OCI-LY3 (cell line): ENCODE data around the gene P3H2.

Experiments used
- H2AFZ ChIP-seq: fragments of 200-600, 300-600 bp; shearing (Covaris generic); 2 replicates; pipeline ENCODE4 v1.6.0; 2014; ENCODE audit warnings: antibody characterized with exemption, low read depth, low read length
- H3K27ac ChIP-seq: fragments of 200-600, 300-600 bp; sonication (generic); 2 replicates; pipeline ENCODE4 v1.5.1; 2014; ENCODE audit warnings: mild to moderate bottlenecking, low read length, moderate library complexity, mixed read lengths
- H3K27me3 ChIP-seq: fragments of 200-600, 300-600 bp; sonication (generic); 2 replicates; pipeline ENCODE4 v1.6.1; 2014; ENCODE audit warnings: low read depth, low read length, mixed read lengths
- H3K36me3 ChIP-seq: fragments of 200-600, 300-600 bp; sonication (generic); replicated peaks from 2 replicates; pipeline ENCODE3; 2014; ENCODE audit warnings: low read depth, low read length, mixed read lengths
- H3K4me1 ChIP-seq: fragments of 300-600, 200-600 bp; sonication (generic); 2 replicates; pipeline ENCODE4 v1.6.1; 2014; ENCODE audit warnings: low read length, mixed read lengths
- H3K4me2 ChIP-seq: fragments of 200-600, 300-600 bp; sonication (generic); 2 replicates; pipeline ENCODE4 v1.6.1; 2014; ENCODE audit warnings: low read length, mixed read lengths
- H3K4me3 ChIP-seq: fragments of 300-600, 200-600 bp; sonication (generic); 2 replicates; pipeline ENCODE4 v1.5.1; 2014; ENCODE audit warnings: antibody characterized with exemption, mild to moderate bottlenecking, low read length, moderate library complexity
- H3K79me2 ChIP-seq: fragments of 300-600, 200-600 bp; shearing (Covaris generic); 2 replicates; pipeline ENCODE4 v1.6.1; 2014; ENCODE audit warnings: mild to moderate bottlenecking, low read length, mixed read lengths
- H3K9ac ChIP-seq: fragments of 300-600, 200-600 bp; shearing (Covaris generic); 2 replicates; pipeline ENCODE4 v1.6.0; 2014; ENCODE audit warnings: mild to moderate bottlenecking, low read length, moderate library complexity
- H3K9me3 ChIP-seq: fragments of 200-600, 300-600 bp; shearing (Covaris generic); 2 replicates; pipeline ENCODE4 v1.6.1; 2014; ENCODE audit warnings: low read length, mixed read lengths; ENCODE audit not compliant: insufficient read depth
- H4K20me1 ChIP-seq: fragments of 200-600, 300-600 bp; sonication (generic); 2 replicates; pipeline ENCODE4 v1.6.1; 2016; ENCODE audit warnings: low read length, mixed read lengths; ENCODE audit not compliant: insufficient read depth
- EZH2phosphoT487 ChIP-seq: fragments of 200-600 bp; shearing (Covaris generic); IDR thresholded peaks from 2 replicates; pipeline ENCODE4 v1.6.1; 2018; ENCODE audit warnings: antibody characterized with exemption, mixed run types, low read depth
- TF ChIP-seq, protein P1 (sequence below): fragments of 200-600, 300-600 bp; sonication (generic); IDR thresholded peaks from 2 replicates; pipeline ENCODE4 v1.5.1; 2014; ENCODE audit warnings: antibody characterized with exemption, low read length, low read depth

P3H2 gene

DNA sequence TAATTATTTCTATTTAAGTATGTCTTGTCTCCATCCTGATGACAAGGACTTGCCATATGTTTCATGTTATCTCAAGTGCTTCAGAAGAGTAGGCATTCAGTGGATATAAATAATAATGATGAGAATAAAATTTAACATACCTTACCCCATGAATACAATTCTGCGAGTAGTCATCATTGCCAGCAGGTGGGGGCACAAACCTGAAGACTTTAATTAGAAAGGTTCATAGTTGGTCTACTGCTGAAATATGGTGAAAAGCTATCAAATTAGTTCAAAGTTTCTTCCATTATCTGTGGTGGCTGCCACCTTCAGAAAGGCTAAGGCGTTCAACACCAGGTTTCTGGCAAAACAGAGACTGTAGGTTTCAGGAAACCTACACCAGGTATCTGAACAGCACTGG, 100.9 kb downstream of the P3H2 start:
- Histone ChIP-seq H3K27ac (no peak overlapping the region), H3K36me3 (no peaks in the 10 kb centered on the region), H3K4me3 (no peak overlapping the region), H3K4me2 (no peak overlapping the region), H3K4me1 (peaks cover 19% of the 10 kb centered on the region), H3K9me3 (no peaks in the 10 kb centered on the region), H2AFZ (no peak overlapping the region), H3K27me3 (no peaks in the 10 kb centered on the region), H3K79me2 (no peaks in the 10 kb centered on the region), H3K9ac (no peak overlapping the region), H4K20me1 (no peaks in the 10 kb centered on the region)
- no peak for TF ChIP-seq EZH2phosphoT487
- TF ChIP-seq, protein P1, sequence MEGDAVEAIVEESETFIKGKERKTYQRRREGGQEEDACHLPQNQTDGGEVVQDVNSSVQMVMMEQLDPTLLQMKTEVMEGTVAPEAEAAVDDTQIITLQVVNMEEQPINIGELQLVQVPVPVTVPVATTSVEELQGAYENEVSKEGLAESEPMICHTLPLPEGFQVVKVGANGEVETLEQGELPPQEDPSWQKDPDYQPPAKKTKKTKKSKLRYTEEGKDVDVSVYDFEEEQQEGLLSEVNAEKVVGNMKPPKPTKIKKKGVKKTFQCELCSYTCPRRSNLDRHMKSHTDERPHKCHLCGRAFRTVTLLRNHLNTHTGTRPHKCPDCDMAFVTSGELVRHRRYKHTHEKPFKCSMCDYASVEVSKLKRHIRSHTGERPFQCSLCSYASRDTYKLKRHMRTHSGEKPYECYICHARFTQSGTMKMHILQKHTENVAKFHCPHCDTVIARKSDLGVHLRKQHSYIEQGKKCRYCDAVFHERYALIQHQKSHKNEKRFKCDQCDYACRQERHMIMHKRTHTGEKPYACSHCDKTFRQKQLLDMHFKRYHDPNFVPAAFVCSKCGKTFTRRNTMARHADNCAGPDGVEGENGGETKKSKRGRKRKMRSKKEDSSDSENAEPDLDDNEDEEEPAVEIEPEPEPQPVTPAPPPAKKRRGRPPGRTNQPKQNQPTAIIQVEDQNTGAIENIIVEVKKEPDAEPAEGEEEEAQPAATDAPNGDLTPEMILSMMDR: peak; percentile 51

DNA sequence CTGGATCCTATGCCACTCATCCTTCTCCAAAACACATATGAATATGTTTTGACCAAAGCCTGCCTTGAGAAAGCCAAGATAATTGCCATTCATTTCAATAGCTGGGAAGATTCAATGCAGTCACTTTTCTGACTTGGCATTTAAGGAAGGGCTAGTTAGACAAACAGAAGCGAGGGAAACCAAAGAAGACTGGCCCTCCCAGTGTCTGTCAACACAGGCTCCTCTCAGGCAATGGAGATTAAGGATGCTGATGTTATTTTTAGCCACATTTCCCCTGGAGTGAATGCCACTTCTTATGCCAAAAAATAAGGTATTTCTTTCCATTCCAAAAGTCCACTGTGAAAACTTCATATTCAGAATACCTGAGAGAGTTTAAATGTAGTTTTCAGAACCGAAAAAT, 101.7 kb downstream of the P3H2 start:
- no peak for TF ChIP-seq EZH2phosphoT487
- TF ChIP-seq, protein P1: no peak
- Histone ChIP-seq H3K79me2 (no peaks in the 10 kb centered on the region), H3K27ac (no peak overlapping the region), H4K20me1 (no peaks in the 10 kb centered on the region), H3K9ac (no peak overlapping the region), H3K4me3 (no peak overlapping the region), H3K4me1 (peaks cover 22% of the 10 kb centered on the region), H2AFZ (no peak overlapping the region), H3K9me3 (no peaks in the 10 kb centered on the region), H3K36me3 (no peaks in the 10 kb centered on the region), H3K4me2 (no peak overlapping the region), H3K27me3 (no peaks in the 10 kb centered on the region)

DNA sequence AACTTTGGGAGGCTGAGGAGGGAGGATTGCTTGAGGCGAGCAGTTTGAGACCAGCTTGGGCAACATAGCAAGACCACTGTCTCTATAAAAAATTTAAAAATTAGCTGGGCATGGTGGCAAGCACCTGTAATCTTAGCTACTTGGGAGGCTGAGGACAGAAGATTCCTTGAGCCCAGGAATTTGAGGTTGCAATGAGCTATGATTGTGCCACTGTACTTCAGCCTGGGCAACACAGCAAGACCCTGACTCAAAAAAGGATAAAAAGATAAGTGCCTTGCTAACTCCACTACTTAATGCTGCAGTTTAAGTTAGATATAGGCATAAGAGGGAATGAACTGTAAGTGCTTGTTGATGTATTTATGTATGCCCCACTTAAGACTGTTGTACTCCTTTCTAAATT, 102.2 kb downstream of the P3H2 start:
- Histone ChIP-seq H3K9ac (no peak overlapping the region), H3K4me1 (peaks cover 22% of the 10 kb centered on the region), H3K9me3 (no peaks in the 10 kb centered on the region), H4K20me1 (no peaks in the 10 kb centered on the region), H3K27ac (no peak overlapping the region), H3K4me2 (no peak overlapping the region), H3K4me3 (no peak overlapping the region), H3K79me2 (no peaks in the 10 kb centered on the region), H2AFZ (no peak overlapping the region), H3K36me3 (no peaks in the 10 kb centered on the region), H3K27me3 (no peaks in the 10 kb centered on the region)
- no peak for TF ChIP-seq EZH2phosphoT487
- TF ChIP-seq, protein P1: no peak

DNA sequence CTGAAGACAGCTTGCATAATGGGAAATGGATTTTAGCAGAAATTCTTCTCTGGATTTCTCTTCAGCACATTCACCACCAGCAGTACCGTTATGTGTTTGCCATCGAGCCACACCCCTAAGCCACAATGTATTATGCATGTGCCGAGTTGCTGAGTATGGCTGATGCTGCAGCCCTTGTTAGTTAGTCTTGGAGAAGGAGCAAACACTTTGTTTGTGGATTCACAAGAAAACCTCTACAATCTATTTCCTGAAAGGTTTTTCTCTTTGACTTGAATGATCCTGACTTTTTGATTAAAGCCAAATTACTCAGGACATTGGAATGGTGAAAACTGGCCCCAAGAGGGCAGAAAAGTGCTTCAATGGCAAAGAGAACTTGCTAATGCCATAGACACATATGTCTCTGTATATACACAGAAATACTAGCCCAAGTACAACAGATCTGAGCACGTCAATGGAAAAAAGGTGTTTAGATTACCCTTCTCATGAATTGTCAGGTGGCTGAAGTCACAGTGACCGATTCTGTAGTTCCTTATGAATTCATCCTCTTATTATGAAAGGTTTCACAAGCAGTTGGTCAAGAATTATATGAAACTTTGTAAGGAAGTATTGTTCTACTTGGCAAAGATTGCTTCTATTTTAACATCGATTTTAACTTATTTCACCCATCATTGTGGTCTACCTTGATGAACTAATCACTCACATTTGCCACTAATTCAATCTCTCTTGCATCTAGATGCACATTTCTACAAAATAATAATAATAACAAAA, 103.0 kb downstream of the P3H2 start:
- TF ChIP-seq, protein P1: peak; percentile 82
- TF ChIP-seq EZH2phosphoT487: no peak
- no peaks in the 10 kb centered on the region for H3K9me3 ChIP-seq
- H4K20me1 ChIP-seq: no peaks in the 10 kb centered on the region
- H3K27ac ChIP-seq: no peak overlapping the region
- H3K4me2 ChIP-seq: peak overlapping the region; percentile 52
- H2AFZ ChIP-seq: no peak overlapping the region
- peak overlapping the region; percentile 43 for H3K4me3 ChIP-seq
- H3K79me2 ChIP-seq: no peaks in the 10 kb centered on the region
- H3K9ac ChIP-seq: no peak overlapping the region
- H3K4me1 ChIP-seq: peaks cover 22% of the 10 kb centered on the region
- H3K36me3 ChIP-seq: no peaks in the 10 kb centered on the region
- no peaks in the 10 kb centered on the region for H3K27me3 ChIP-seq
